ENCODE measurements around the gene PSMG4. TPM values are rescaled to one million over a fixed set of nuclear protein-coding genes. Genes with fewer than 3 reads are reported as not detected.
A peak's percentile ranks its signal among the peaks of the same experiment; 100 is the strongest.

The PSMG4 gene
- total and polyA plus RNA-seq, 10 of the 15 experiments (the other 5 are each of a cell fraction or from before 2014, with no cell fraction given), result 7.1 to 62.6 (median 29.8) TPM

GRCh38 chr6:3251462-3252314 lies 7.1 kb upstream of the PSMG4 start:
- no TSS peak for BruUV-seq (replicated peaks)
- no peaks in the 10 kb centered on the region for H3K36me3 ChIP-seq (ENCODE audit: control insufficient read depth in 2 of 2, insufficient read depth in 2 of 2, low read length in 1 of 2)
- H3K27ac ChIP-seq (ENCODE audit: control insufficient read depth, insufficient read depth), result no peak overlapping the region
- peak overlapping the region; percentile 37 for H2AFZ ChIP-seq (ENCODE audit: control insufficient read depth, low read depth, low read length)
- H3K9me3 ChIP-seq (replicated peaks; ENCODE audit: control insufficient read depth, insufficient read depth, low read length), result no peaks in the 10 kb centered on the region
- no peak overlapping the region for H3K4me2 ChIP-seq (ENCODE audit: control insufficient read depth, insufficient read depth)
- WGBS (ENCODE audit: insufficient coverage, insufficient replicate concordance, low lambda C conversion rate, missing lambda C conversion rate), result 34% methylated on average over 20 of the region's 20 CpGs
- ChIA-PET RAD21 (ENCODE audit: unreplicated experiment) (interaction anchor here (0.5 to 2.6 kb wide), 17 partner anchors 9 to 481 kb away, joined by 3 to 17 read pairs (median 4); partner anchors contain the start of gene TUBB2A), SMC1A (ENCODE audit: uncharacterized antibody, unreplicated experiment) (interaction anchor here (0.7 to 3.8 kb wide), 15 partner anchors 12 to 481 kb away, joined by 3 to 32 read pairs (median 4); no protein-coding TSS in a partner anchor), POLR2A (interaction anchor here (0.5 to 0.6 kb wide), 2 partner anchors 48 to 255 kb away, joined by 3 to 7 read pairs; no protein-coding TSS in a partner anchor), CTCF (interaction anchor here (0.7 to 4.2 kb wide), 37 partner anchors 9 to 590 kb away, joined by 3 to 61 read pairs (median 4); partner anchors contain the start of genes PSMG4, RIPK1 and TUBB2A)
- TF ChIP-seq EED (IDR thresholded peaks at IDR 0.05; ENCODE audit: low read depth) (no peak), HSF1 (IDR thresholded peaks at IDR 0.05; ENCODE audit: low read depth, low read length) (no peak), SMC3 (IDR thresholded peaks at IDR 0.05; ENCODE audit: borderline replicate concordance, low read length) (peak; percentile 97), ZNF384 (IDR thresholded peaks at IDR 0.05; ENCODE audit: borderline replicate concordance, low read depth, low read length) (0 out of 2 replicates have a peak, but pooled peaks have one; percentile 36), CREB1 (IDR thresholded peaks at IDR 0.05; ENCODE audit: low read depth) (0 out of 2 replicates have a peak, but pooled peaks have one; percentile 13), IRF4 (IDR thresholded peaks at IDR 0.05; ENCODE audit: low read depth, low read length) (0 out of 2 replicates have a peak, but pooled peaks have one; percentile 13), RAD21 (IDR thresholded peaks at IDR 0.05; ENCODE audit: insufficient read depth, low read depth, low read length) (peak; percentile 89), HCFC1 (IDR thresholded peaks at IDR 0.05; ENCODE audit: low read length) (no peak), YY1 (IDR thresholded peaks at IDR 0.05; ENCODE audit: low read depth, low read length) (peak; percentile 79), LARP7 (IDR thresholded peaks at IDR 0.05) (0 out of 2 replicates have a peak, but pooled peaks have one; percentile 30), CTCF (IDR thresholded peaks at IDR 0.05 in 2 of 3, conservative IDR thresholded peaks at IDR 0.05 in 1 of 3; ENCODE audit: control insufficient read depth in 2 of 3, extremely low read depth in 1 of 3, insufficient read depth in 1 of 3, low read depth in 3 of 3, low read length in 3 of 3) (peak; percentile 91 to 98 (median 98)), RB1 (IDR thresholded peaks at IDR 0.05; ENCODE audit: borderline replicate concordance) (0 out of 2 replicates have a peak, but pooled peaks have one; percentile 50), E2F4 (IDR thresholded peaks at IDR 0.05; ENCODE audit: low read depth, low read length) (0 out of 2 replicates have a peak, but pooled peaks have one; percentile 38), FOXM1 (IDR thresholded peaks at IDR 0.05; ENCODE audit: low read depth, low read length) (0 out of 2 replicates have a peak, but pooled peaks have one; percentile 26), PAX8 (IDR thresholded peaks at IDR 0.05) (no peak)
- H3K4me3 ChIP-seq, result no peak overlapping the region
- in situ Hi-C loops (cut with MboI) (loop anchor here (5.0 kb wide), 1 partner anchor 124 kb away; no protein-coding TSS in a partner anchor), intact Hi-C loops (cut with micrococcal nuclease; ENCODE audit: unreplicated experiment) (loop anchor here (1.0 to 5.0 kb wide), 2 partner anchors 125 to 254 kb away; partner anchors contain the start of gene NQO2)
- peaks cover 0 to 6% of the 10 kb centered on the region in 2 experiments; a peak in 3 of 4 replicates for H3K27me3 ChIP-seq (replicated peaks in 1 of 2; ENCODE audit: control insufficient read depth in 2 of 2, insufficient read depth in 2 of 2, low read length in 1 of 2)
- no peak overlapping the region for H3K9ac ChIP-seq (ENCODE audit: control insufficient read depth, insufficient read depth, low read length)
- no peaks in the 10 kb centered on the region for H4K20me1 ChIP-seq (ENCODE audit: control insufficient read depth, insufficient read depth)
- FAIRE-seq (peak; percentile 98), ATAC-seq (peak; percentile 98), DNase-seq (ENCODE audit: low read depth, low spot score) (peak; percentile 30)
- no peaks in the 10 kb centered on the region for H3K4me1 ChIP-seq (ENCODE audit: control insufficient read depth, insufficient read depth, low read length)
- no peaks in the 10 kb centered on the region for H3K79me2 ChIP-seq (ENCODE audit: control insufficient read depth, insufficient read depth, low read length)

Measured in GM12878 (cell line).